Left ventricle myocardium inferior (tissue), 1 donor: ENCODE results near the gene PAOX. TPM values are rescaled to one million over a fixed set of nuclear protein-coding genes. Genes with fewer than 3 reads are reported as not detected.
"Not testable (repeated sequence)": the region's sequence is repeated elsewhere in the genome, so short reads cannot be mapped to it uniquely, and the experiment has no call there.

Experiments
- DNase-seq: peaks from one replicate; pipeline ENCODE4 v3.0.0-alpha.2; 2020
- H3K27ac ChIP-seq: fragments of 200-600 bp; replicated peaks from 2 replicates; pipeline ENCODE4 v1.8.0; 2021
- H3K27me3 ChIP-seq: fragments of 200-600 bp; 2 replicates; pipeline ENCODE4 v1.8.0; 2021; ENCODE audit warnings: low read depth
- H3K36me3 ChIP-seq: fragments of 200-600 bp; 2 replicates; pipeline ENCODE4 v1.8.0; 2021
- H3K4me1 ChIP-seq: fragments of 200-600 bp; 2 replicates; pipeline ENCODE4 v1.8.0; 2021
- H3K4me3 ChIP-seq: fragments of 200-600 bp; 2 replicates; pipeline ENCODE4 v1.8.0; 2021; ENCODE audit warnings: mild to moderate bottlenecking, moderate library complexity
- H3K9me3 ChIP-seq: fragments of 200-600 bp; replicated peaks from 2 replicates; pipeline ENCODE4 v1.8.0; 2021
- intact Hi-C: fragments of 100-400 bp; cut with micrococcal nuclease; formaldehyde crosslinking; loops from one replicate; pipeline ENCODE4 v1.11.0; 2022
- total RNA-seq: library from RNA; stranded (reverse); fragmentation: NEBNext Ultra II Directional; extraction: Animal tissue kit (Norgen Biotek cat#: 25700); gene quantifications from one replicate; pipeline ENCODE4 v1.2.1, GENCODE V29; 2021
- TF ChIP-seq, protein P1 (sequence below): fragments of 200-600 bp; IDR thresholded peaks from 2 replicates; pipeline ENCODE4 v1.8.0; 2021; ENCODE audit warnings: antibody characterized with exemption, mild to moderate bottlenecking, borderline replicate concordance
- donor health status: DM: no; HTN: yes; CAD: no; lungs with severe emphysema.

The PAOX gene
- total RNA-seq, 1 donor from 2014 or later = 2.9 TPM

DNA sequence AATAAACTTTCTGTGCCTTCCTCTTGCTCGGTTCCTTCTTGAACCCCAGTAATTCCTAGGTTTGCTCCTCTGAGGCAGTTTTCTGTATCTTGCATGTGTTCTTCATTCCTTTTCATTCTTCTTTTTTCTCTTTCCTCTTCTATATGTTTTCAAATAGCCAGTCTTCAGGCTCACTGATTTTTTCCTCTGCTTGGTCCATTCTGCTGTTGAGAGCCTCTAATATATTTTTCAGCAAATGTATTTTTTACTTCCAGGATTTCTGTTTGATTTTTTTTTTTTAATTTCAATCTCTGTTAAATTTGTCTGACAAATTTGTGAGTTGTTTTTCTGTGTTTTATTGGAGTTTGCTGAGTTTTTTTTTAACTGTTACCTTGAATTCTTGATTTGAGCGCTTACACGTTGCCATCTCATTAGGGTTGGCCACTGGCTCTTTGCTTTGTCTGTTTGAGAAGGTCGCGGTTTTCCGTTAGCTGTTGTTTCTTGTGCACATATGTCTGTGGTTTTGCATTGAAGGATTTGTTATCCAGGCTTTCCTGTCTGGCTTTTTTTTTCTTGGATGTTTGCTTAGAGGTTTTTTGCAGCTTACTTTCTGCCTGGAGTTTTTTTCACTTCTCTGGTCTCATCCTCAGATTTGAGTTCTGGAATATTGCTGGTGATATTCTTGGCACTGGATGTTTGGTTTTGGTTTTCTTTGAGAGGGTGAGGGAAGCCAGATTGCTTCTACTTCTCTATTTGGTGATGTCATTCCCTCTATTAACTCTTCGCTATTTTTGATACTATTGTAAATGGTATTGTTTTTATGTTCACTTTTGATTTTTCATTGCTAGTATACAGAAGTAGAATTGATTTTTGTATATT is 32.7 kb downstream of the PAOX start:
- Histone ChIP-seq H3K4me1 (no peaks in the 10 kb centered on the region), H3K27me3 (no peaks in the 10 kb centered on the region), H3K4me3 (no peak overlapping the region), H3K9me3 (peaks cover 49% of the 10 kb centered on the region), H3K36me3 (peaks cover 80% of the 10 kb centered on the region), H3K27ac (no peak overlapping the region)
- DNase-seq = no peak
- TF ChIP-seq, protein P1, sequence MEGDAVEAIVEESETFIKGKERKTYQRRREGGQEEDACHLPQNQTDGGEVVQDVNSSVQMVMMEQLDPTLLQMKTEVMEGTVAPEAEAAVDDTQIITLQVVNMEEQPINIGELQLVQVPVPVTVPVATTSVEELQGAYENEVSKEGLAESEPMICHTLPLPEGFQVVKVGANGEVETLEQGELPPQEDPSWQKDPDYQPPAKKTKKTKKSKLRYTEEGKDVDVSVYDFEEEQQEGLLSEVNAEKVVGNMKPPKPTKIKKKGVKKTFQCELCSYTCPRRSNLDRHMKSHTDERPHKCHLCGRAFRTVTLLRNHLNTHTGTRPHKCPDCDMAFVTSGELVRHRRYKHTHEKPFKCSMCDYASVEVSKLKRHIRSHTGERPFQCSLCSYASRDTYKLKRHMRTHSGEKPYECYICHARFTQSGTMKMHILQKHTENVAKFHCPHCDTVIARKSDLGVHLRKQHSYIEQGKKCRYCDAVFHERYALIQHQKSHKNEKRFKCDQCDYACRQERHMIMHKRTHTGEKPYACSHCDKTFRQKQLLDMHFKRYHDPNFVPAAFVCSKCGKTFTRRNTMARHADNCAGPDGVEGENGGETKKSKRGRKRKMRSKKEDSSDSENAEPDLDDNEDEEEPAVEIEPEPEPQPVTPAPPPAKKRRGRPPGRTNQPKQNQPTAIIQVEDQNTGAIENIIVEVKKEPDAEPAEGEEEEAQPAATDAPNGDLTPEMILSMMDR = no peak
- intact Hi-C loops = no loop called here

DNA sequence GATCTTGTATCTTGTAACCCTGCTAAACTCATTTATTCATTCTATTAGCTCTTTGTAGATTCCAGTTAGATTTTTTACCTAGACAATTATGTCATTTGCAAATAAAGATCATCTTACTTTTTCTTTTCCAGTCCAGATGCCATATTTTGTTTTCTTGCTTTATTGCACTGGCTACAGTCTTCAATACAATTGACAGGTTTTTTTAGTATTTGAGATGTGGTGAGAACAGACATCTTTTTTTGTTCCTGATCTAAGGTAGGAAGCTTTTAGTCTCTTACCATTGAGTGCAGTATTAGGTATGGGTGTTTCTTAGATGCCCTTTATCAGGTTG is 33.3 kb downstream of the PAOX start:
- Histone ChIP-seq H3K36me3 (peaks cover 74% of the 10 kb centered on the region), H3K9me3 (peaks cover 49% of the 10 kb centered on the region), H3K27me3 (no peaks in the 10 kb centered on the region)

DNA sequence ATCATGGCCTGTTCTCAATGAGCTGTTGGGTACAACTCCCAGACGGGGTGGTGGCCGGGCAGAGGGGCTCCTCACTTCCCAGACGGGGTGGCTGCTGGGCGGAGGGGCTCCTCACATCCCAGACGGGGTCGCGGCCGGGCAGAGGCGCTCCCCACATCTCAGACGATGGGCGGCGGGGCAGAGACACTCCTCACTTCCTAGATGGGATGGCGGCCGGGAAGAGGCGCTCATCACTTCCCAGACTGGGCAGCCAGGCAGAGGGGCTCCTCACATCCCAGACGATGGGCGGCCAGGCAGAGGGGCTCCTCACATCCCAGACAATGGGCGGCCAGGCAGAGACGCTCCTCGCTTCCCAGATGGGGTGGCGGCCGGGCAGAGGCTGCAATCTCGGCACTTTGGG is 35.3 kb downstream of the PAOX start:
- H3K4me1 ChIP-seq, H3K27ac ChIP-seq, H3K27me3 ChIP-seq, intact Hi-C loops, H3K4me3 ChIP-seq, DNase-seq: not testable (repeated sequence)
- Histone ChIP-seq H3K36me3 (peaks cover 68% of the 10 kb centered on the region), H3K9me3 (peaks cover 37% of the 10 kb centered on the region)

More for the DNA sequence above, 33.3 kb downstream of the PAOX start:
- Histone ChIP-seq H3K4me3 (no peak overlapping the region), H3K27ac (no peak overlapping the region), H3K4me1 (no peaks in the 10 kb centered on the region)
- TF ChIP-seq, protein P1 = no peak
- DNase-seq = no peak
- intact Hi-C loops = no loop called here

DNA sequence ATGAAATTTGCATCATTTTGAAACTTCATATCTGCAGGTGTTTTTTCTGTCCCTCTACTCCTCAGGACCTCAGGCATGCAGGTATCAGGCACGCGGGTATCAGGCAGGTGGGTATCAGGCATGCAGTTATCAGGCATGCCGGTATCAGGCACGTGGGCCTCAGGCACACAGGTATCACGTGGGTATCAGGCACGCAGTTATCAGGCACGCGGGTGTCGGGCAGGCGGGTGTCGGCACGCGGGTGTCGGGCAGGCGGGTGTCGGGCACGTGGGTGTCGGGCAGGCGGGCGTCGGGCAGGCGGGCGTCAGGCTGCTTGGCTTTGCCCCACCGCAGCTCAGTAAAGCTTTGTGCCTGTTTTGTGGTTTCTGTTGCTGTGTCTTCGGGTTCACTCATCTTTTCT is 36.7 kb downstream of the PAOX start:
- no peak for DNase-seq
- Histone ChIP-seq H3K27me3 (no peaks in the 10 kb centered on the region), H3K4me3 (no peak overlapping the region), H3K27ac (no peak overlapping the region), H3K36me3 (peaks cover 68% of the 10 kb centered on the region), H3K9me3 (peaks cover 25% of the 10 kb centered on the region), H3K4me1 (no peaks in the 10 kb centered on the region)
- intact Hi-C loops = no loop called here
- TF ChIP-seq, protein P1 = no peak

DNA sequence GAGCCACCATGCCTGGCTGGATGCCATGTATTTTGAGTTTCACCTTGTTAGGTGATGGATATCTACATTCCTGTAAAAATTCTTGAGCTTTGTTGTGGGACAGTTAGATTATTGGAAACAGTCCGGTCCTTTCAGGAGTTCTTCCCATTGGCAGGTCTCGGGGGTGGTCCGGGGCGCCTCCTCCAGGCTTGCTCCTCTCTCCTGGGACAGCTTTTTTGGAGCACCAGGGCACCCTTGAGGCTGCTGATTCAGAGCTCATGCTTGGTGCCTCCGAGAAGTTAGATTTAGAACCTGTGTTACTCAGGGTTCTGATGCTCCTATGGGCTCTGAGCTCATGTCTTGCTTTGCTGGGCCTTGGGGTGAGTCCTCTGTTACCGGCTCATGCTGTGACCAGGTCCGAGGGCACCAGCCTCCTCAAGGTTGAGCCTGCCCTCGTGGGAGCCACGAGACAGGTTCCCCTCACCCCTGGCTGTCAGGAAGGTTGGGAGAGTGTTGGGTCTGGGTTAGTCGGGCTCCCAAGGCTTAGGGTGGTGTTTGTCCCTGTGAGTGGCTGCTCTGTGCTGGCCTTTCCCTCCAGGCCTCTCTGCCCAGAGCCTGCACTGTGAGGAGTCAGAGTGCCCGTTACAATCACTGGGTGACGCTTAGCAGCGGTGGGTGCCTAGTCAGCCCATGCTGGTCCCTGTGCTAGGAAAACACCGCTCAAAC is 39.4 kb downstream of the PAOX start:
- Histone ChIP-seq H3K4me1 (peaks cover 3% of the 10 kb centered on the region), H3K36me3 (peaks cover 48% of the 10 kb centered on the region), H3K27ac (no peak overlapping the region), H3K9me3 (no peaks in the 10 kb centered on the region), H3K4me3 (no peak overlapping the region), H3K27me3 (peaks cover 10% of the 10 kb centered on the region)
- intact Hi-C loops = no loop called here
- DNase-seq = no peak
- TF ChIP-seq, protein P1 = no peak
